HS-27A (cell line): ENCODE data around the gene RARS2.
"Not testable (repeated sequence)": the region's sequence is repeated elsewhere in the genome, so short reads cannot be mapped to it uniquely, and the experiment has no call there.

Experiments
- DNase-seq: peaks from one replicate; pipeline ENCODE4 v3.0.0-alpha.2; 2012; ENCODE audit warnings: low read depth, missing footprints

RARS2 gene

GRCh38 chr6:87498048-87498447, 91.7 kb downstream of the RARS2 start:
- DNase-seq = no peak

GRCh38 chr6:87494761-87495422, 94.9 kb downstream of the RARS2 start:
- DNase-seq = no peak

- DNase-seq = not testable (repeated sequence)
These were observed 100.5 kb downstream of the RARS2 start for GRCh38 chr6:87489326-87489725.

- DNase-seq = no peak
These were observed 102.2 kb downstream of the RARS2 start for GRCh38 chr6:87487555-87487954.

- no peak for DNase-seq
These were observed 105.3 kb downstream of the RARS2 start for GRCh38 chr6:87484491-87484890.

GRCh38 chr6:87483929-87484328, 105.9 kb downstream of the RARS2 start:
- DNase-seq = no peak

GRCh38 chr6:87482366-87482765, 107.4 kb downstream of the RARS2 start:
- DNase-seq = no peak

- DNase-seq = no peak
These were observed 107.9 kb downstream of the RARS2 start for GRCh38 chr6:87481931-87482330.

- DNase-seq = no peak
These were observed 116.3 kb downstream of the RARS2 start for GRCh38 chr6:87473419-87473903.

- peak; percentile 51 for DNase-seq
These were observed 117.0 kb downstream of the RARS2 start, which contains the start of gene SLC35A1 for GRCh38 chr6:87472525-87473418. TSS of gene SLC35A1 (plus strand) at chr6:87472974. CDS start at chr6:87473004, 30 bp downstream.

GRCh38 chr6:87465051-87465450, 124.7 kb downstream of the RARS2 start:
- DNase-seq = no peak
